Pancreas (tissue), 10 donors: ENCODE measurements around the gene CDK14. TPM values are rescaled to one million over a fixed set of nuclear protein-coding genes. Genes with fewer than 3 reads are reported as not detected.

Experiments used
- ATAC-seq, 4 donors: fragments of 200-7000 bp; cut with Tn5 transposase; one replicate each; pipeline versions ENCODE4 v1.8.0 to v1.9.1; 2020; ENCODE audit warnings: mild to moderate bottlenecking in 4 of 4, moderate library complexity in 4 of 4
- DNase-seq, 6 donors: peaks; one replicate each; pipeline ENCODE4 v3.0.0-alpha.2; 2020
- FAIRE-seq: peaks from 2 replicates; lab custom pipeline; 2012; peaks lifted over from hg19 to GRCh38; lab: Jason Lieb, UNC
- H3K27ac ChIP-seq, 4 donors: fragments of 200-600 bp; sonication (generic); 1 replicate in 3 of 4; 2 replicates in 1 of 4; pipeline versions ENCODE4 v1.5.0 to v1.8.0; 2020
- H3K27me3 ChIP-seq, 4 donors: fragments of 200-600 bp; one replicate each; pipeline ENCODE4 v1.8.0; 2021
- H3K36me3 ChIP-seq, 3 donors: fragments of 200-600 bp; sonication (generic) in 1 of 3; one replicate each; pipeline versions ENCODE4 v1.5.0 to v1.8.0; 2020 to 2021
- H3K4me1 ChIP-seq, 3 donors: fragments of 200-600 bp; one replicate each; pipeline ENCODE4 v1.8.0; 2021
- H3K4me3 ChIP-seq, 4 donors: fragments of 200-600 bp; sonication (generic) in 2 of 4; one replicate each; pipeline versions ENCODE4 v1.5.0 to v1.8.0; 2020 to 2021
- H3K9me3 ChIP-seq, 4 donors: fragments of 200-600 bp; one replicate each; pipeline ENCODE4 v1.8.0; 2021
- WGBS, 2 donors: extraction: QIAGEN DNeasy Blood & Tissue Kit; methylation state at CpG; one replicate each; pipeline ENCODE4 v1.1.7; 2013; 5-methylcytosine and 5-hydroxymethylcytosine counted together
- intact Hi-C, 3 donors: fragments of 100-400 bp; cut with DNase I; formaldehyde crosslinking; loops; one replicate each; pipeline versions ENCODE4 v1.11.1 to v1.14.2; 2022
- polyA plus RNA-seq, 2 donors: library from polyadenylated mRNA; stranded (reverse); fragments of 200-250 nt; gene quantifications; one replicate each; pipeline ENCODE4 v1.2.3, GENCODE V29; 2013
- total RNA-seq, 6 donors: library from RNA; stranded (reverse); fragmentation: NEBNext Ultra II Directional in 4 of 6; extraction: Animal tissue kit (Norgen Biotek cat#: 25700) in 4 of 6; gene quantifications; one replicate each; pipeline versions ENCODE4 v1.2.1 to v1.2.4, GENCODE V29; 2021 to 2023
- TF ChIP-seq, protein P1 (sequence below), 4 donors: fragments of 200-600 bp; sonication (generic) in 3 of 4; IDR thresholded peaks; one replicate each; pipeline versions ENCODE4 v1.5.0 to v1.8.0; 2021; ENCODE audit warnings: antibody characterized with exemption in 4 of 4
- donor health status: healthy with polysubstance abuse.
- donor health status: DM: no; HTN: no; CAD: no; lungs with moderate emphysema.
- donor health status: DM: no; HTN: no; CAD: no.
- donor health status: control.
- donor health status: control.
- donor health status: Bipolar disorder and iron deficiency.
- donor health status: DM: yes; HTN: yes; CAD: no.
- donor health status: DM: no; HTN: no; CAD: no.
- donor health status: DM: no; HTN: no; CAD: no.
- donor health status: DM: yes; HTN: yes; CAD: no.

CDK14 gene
- total and polyA plus RNA-seq, 8 donors: 4.5 to 48.3 (median 24.7) TPM

DNA sequence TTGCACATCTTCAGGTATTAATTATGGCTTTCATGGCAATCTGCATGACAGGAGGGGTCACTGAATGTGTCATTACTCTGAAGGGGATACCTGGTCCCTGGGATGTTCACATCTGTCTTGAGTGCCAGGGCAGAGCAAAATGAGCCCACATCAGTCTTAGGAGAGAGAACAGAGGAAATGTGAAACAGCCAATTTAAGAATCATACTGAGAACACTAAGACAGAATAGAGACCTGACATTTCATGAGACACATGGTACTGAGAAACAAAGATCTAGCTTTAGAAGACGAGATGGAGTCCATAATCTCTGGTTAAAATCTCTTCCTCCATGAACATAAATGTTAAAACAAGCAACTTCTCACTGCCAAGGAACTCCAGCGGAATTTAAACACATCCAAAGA, 634.0 kb downstream of the CDK14 start:
- ATAC-seq: no peak

DNA sequence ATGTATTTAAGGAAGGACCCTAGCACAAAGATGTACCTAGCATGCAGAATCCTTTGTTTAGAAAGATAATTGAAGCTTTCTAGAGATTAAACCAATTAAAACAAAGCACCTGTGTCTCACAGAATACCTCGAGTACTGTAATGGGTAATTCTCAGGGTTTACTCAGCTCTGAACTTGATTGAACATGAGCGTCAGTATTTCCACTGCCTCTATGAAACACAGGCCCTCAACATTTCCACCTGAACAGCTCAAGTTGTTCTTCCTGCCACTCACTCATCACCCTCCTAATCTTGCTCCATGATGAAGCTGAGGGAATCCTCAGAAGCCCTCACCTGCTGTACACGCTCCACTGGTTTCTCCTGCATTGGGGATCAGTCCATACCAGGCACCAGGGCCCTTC, 634.4 kb downstream of the CDK14 start:
- Histone ChIP-seq H3K27ac (no peak overlapping the region), H3K36me3 (no peaks in the 10 kb centered on the region), H3K27me3 (no peaks in the 10 kb centered on the region), H3K4me1 (no peaks in the 10 kb centered on the region), H3K9me3 (no peaks in the 10 kb centered on the region), H3K4me3 (no peak overlapping the region)
- FAIRE-seq (no peak), ATAC-seq (no peak), DNase-seq (no peak)
- intact Hi-C loops: no loop called here
- WGBS, 2 donors: 64 to 78% methylated on average over 3 of the region's 3 CpGs
- TF ChIP-seq, protein P1, sequence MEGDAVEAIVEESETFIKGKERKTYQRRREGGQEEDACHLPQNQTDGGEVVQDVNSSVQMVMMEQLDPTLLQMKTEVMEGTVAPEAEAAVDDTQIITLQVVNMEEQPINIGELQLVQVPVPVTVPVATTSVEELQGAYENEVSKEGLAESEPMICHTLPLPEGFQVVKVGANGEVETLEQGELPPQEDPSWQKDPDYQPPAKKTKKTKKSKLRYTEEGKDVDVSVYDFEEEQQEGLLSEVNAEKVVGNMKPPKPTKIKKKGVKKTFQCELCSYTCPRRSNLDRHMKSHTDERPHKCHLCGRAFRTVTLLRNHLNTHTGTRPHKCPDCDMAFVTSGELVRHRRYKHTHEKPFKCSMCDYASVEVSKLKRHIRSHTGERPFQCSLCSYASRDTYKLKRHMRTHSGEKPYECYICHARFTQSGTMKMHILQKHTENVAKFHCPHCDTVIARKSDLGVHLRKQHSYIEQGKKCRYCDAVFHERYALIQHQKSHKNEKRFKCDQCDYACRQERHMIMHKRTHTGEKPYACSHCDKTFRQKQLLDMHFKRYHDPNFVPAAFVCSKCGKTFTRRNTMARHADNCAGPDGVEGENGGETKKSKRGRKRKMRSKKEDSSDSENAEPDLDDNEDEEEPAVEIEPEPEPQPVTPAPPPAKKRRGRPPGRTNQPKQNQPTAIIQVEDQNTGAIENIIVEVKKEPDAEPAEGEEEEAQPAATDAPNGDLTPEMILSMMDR (IDR thresholded peaks at IDR 0.05): no peak

More for the DNA sequence above, 634.0 kb downstream of the CDK14 start:
- no peak overlapping the region for H3K27ac ChIP-seq
- H3K36me3 ChIP-seq: no peaks in the 10 kb centered on the region
- DNase-seq: no peak
- no peak overlapping the region for H3K4me3 ChIP-seq
- no peaks in the 10 kb centered on the region for H3K9me3 ChIP-seq
- no peak for FAIRE-seq
- no peaks in the 10 kb centered on the region for H3K27me3 ChIP-seq
- 70 to 72% methylated on average over 2 of the region's 2 CpGs for WGBS, 2 donors
- TF ChIP-seq, protein P1 (IDR thresholded peaks at IDR 0.05): no peak
- no peaks in the 10 kb centered on the region for H3K4me1 ChIP-seq
- intact Hi-C loops: no loop called here

DNA sequence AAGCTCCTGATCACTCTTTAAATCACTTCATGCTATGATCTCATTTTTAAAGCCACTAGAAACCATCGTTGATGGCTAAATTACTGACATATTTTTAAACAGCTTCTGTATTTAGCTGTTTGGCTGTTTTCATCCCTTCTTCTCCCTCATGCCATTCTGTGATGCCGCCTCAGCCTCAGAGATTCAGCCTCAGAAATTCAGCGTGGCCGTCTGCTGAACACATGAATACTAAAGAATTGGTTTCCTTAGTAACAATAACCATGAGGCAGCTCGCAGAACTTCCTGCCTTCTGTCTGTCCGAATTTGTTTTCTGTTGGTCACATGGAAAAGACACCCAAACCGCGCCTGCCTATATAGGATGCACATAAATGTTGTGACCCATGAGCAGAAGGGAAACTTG, 637.1 kb downstream of the CDK14 start:
- Histone ChIP-seq H3K4me3 (no peak overlapping the region), H3K36me3 (no peaks in the 10 kb centered on the region), H3K9me3 (no peaks in the 10 kb centered on the region), H3K27ac (no peak overlapping the region), H3K27me3 (no peaks in the 10 kb centered on the region), H3K4me1 (no peaks in the 10 kb centered on the region)
- TF ChIP-seq, protein P1 (IDR thresholded peaks at IDR 0.05): no peak
- ATAC-seq (no peak), FAIRE-seq (no peak), DNase-seq (no peak)
- intact Hi-C loops: no loop called here
- 77% methylated on average over 8 of the region's 8 CpGs for WGBS, 2 donors

DNA sequence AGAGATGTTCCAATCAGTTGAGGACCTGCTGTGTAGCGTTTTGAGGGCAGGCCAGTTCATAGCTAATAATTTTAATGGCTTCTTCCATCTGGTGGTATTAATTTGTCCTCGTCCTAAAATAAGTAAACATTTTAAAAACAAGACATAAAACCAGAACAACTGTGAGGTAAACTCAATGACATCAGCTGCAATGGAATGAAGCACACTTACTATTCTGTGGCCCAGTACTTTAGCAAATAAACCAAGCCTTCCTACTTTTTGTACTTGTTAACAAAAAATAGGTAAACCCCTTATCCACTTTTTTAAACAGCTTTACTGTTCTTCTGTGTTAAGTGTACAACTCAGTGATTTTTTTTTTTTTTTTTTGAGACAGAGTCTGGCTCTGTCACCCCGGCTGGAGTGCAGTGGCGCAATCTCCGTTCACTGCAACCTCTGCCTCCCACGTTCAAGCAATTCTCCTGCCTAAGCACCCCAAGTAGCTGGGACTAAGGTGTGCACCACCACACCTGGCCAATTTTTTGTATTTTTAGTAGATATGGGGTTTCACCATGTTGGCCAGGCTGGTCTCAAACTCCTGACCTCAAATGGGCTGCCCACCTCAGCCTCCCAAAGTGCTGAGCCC, 639.2 kb downstream of the CDK14 start:
- TF ChIP-seq, protein P1 (IDR thresholded peaks at IDR 0.05): no peak
- Histone ChIP-seq H3K27ac (no peak overlapping the region), H3K9me3 (no peaks in the 10 kb centered on the region), H3K4me1 (peaks cover 4 to 16% (median 14%) of the 10 kb centered on the region in 3 donors), H3K36me3 (no peaks in the 10 kb centered on the region), H3K27me3 (no peaks in the 10 kb centered on the region), H3K4me3 (no peak overlapping the region)
- WGBS, 2 donors: 85 to 90% methylated on average over 6 of the region's 6 CpGs
- ATAC-seq (no peak), DNase-seq (no peak), FAIRE-seq (no peak)
- intact Hi-C loops: no loop called here

DNA sequence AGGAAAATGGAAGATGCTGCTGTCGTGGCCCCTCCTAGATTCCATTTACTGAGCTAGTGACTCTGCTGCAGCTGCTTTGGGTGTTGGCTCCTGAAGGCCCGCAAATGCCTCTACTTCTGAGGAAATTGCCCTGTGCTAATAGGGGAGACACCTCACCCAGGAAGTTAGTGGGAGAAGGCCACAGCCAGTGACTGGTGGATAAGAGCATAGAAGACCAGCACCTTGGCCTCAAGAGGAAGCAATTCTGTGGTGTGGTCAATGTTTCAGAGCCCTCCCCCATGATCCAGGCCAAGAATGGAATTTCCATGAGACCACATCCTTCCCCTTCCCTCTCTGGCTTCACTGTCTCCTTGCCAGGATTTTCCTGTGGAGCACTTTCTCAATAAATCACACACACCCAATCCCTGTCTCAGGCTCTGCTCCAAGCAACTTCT, 643.1 kb downstream of the CDK14 start:
- no peak for DNase-seq
- H3K27ac ChIP-seq: peak overlapping the region in 2 of 4 donors; percentile 72 to 80
- no peak for FAIRE-seq
- 67 to 76% methylated on average over 2 of the region's 2 CpGs for WGBS, 2 donors
- H3K9me3 ChIP-seq: no peaks in the 10 kb centered on the region
- intact Hi-C loops: no loop called here
- H3K4me3 ChIP-seq: no peak overlapping the region
- H3K36me3 ChIP-seq: no peaks in the 10 kb centered on the region
- TF ChIP-seq, protein P1 (IDR thresholded peaks at IDR 0.05): no peak
- no peaks in the 10 kb centered on the region for H3K27me3 ChIP-seq
- H3K4me1 ChIP-seq: peaks cover 8 to 24% (median 21%) of the 10 kb centered on the region in 3 donors
- peak; percentile 23 to 67 (median 56) for ATAC-seq
